ENCODE measurements around the gene MDP1.
"Not testable (repeated sequence)": the region's sequence is repeated elsewhere in the genome, so short reads cannot be mapped to it uniquely, and the experiment has no call there.

MDP1 gene

DNA sequence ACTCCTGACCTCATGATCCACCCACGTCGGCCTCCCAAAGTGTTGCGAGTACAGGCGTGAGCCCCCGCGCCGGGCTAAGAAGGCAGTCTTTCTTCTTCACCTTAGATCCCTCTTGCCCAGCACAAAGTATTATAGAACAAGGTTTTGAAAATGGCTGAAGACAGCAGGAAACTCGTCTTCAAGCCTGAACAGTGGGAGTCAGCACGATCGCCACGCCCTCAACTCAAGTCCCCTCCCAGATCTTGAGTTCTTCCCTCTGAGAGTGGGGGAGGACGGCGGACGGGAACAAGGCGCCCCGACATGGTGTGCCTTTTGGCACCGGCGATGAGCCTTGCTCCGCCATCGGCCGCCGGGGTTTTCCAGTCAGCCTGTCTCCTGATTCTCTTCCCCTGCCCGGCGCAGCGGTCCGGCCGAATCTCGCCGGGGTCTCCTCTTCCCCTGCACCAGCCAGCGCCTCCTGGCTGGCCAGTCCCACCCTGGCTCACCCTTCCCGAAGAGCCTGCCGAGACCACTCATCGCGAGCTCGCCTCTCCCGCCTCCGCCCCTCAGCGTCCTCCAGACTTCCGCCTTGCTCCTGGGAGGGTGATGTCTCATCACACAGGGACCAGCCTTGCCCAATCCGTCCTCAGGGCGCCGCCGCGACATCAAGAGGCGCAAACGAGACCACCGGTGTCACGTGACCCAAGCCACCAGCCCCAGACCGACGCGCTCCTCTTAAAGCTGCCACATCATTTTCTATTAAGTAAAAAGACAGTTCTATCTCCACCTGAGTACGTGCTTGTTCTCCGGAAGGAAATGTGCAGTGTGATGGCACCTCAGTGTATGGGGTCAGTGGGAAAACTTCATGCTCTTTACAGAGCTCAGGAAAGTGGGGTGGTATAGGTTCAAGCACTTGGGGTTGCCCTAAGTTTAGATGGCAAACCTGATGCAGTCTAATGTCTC is 2.7 kb downstream of the MDP1 start, which contains the start of gene CHMP4A:
TSS of gene CHMP4A (minus strand) at position 565 of the 942 bp plus-strand sequence. CDS start at position 516, 49 bp downstream.
- TF ChIP-seq, protein P1, sequence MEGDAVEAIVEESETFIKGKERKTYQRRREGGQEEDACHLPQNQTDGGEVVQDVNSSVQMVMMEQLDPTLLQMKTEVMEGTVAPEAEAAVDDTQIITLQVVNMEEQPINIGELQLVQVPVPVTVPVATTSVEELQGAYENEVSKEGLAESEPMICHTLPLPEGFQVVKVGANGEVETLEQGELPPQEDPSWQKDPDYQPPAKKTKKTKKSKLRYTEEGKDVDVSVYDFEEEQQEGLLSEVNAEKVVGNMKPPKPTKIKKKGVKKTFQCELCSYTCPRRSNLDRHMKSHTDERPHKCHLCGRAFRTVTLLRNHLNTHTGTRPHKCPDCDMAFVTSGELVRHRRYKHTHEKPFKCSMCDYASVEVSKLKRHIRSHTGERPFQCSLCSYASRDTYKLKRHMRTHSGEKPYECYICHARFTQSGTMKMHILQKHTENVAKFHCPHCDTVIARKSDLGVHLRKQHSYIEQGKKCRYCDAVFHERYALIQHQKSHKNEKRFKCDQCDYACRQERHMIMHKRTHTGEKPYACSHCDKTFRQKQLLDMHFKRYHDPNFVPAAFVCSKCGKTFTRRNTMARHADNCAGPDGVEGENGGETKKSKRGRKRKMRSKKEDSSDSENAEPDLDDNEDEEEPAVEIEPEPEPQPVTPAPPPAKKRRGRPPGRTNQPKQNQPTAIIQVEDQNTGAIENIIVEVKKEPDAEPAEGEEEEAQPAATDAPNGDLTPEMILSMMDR (IDR thresholded peaks at IDR 0.05; ENCODE audit: insufficient read depth, low read depth, low read length, missing control alignments), result peak; percentile 18
- peak within 1 kb of the TSS; percentile 88 for H3K4me3 ChIP-seq (ENCODE audit: low read length)
- DNase-seq (ENCODE audit: low read depth), result peak; percentile 98

DNA sequence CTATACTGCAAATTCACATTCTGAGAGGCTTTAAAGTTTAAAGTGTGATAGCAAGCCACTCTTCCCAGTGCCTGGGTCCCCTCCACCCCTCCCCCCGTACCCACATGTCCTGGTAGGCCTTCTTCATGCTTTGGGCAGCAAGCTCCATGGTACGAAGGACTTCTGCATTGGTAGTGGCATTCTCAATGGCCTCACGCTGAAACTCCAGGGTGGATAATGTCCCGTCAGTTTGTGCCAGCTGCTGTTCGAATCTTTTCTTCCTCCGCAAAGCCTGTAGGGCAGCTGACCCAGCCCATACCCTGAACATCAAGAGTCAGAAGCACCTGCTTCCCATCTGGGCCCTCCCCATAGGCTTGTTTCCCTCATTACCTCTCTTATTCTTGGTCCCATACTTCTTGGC is 4.6 kb downstream of the MDP1 start:
- H3K4me3 ChIP-seq (ENCODE audit: low read length), result no peak overlapping the region
- no peak for DNase-seq (ENCODE audit: low read depth)
- TF ChIP-seq, protein P1 (IDR thresholded peaks at IDR 0.05; ENCODE audit: insufficient read depth, low read depth, low read length, missing control alignments), result no peak

DNA sequence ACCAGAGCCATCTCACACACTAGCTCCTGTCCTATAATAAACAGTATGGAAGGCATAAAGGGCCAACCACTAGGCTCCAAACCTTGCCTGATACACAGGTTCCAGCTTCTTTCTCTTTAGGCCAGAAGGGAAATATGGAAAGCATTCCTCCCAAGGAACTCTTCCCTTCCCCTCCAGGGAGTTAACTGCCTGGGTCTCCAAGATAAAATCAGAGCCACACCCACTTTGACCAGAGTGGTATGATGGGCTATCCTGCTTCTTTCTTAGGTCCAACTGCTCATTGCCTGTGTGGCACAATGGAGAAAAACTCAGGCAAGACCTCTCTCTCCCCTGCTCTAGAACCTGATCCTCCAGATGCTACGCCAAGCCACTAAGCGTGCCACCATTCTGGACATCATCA is 8.2 kb downstream of the MDP1 start:
- no peak for DNase-seq (ENCODE audit: low read depth)
- TF ChIP-seq, protein P1 (IDR thresholded peaks at IDR 0.05; ENCODE audit: insufficient read depth, low read depth, low read length, missing control alignments), result no peak
- no peak overlapping the region for H3K4me3 ChIP-seq (ENCODE audit: low read length)

DNA sequence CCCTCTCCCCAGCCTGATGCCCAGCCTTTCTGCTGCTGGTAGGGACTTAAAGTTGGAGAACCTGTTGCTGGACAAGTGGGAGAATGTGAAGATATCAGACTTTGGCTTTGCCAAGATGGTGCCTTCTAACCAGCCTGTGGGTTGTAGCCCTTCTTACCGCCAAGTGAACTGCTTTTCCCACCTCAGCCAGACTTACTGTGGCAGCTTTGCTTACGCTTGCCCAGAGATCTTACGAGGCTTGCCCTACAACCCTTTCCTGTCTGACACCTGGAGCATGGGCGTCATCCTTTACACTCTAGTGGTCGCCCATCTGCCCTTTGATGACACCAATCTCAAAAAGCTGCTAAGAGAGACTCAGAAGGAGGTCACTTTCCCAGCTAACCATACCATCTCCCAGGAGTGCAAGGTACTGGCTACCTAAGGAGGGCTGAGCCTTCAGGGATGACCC is 8.7 kb downstream of the MDP1 start:
- no peak for DNase-seq (ENCODE audit: low read depth)
- TF ChIP-seq, protein P1 (IDR thresholded peaks at IDR 0.05; ENCODE audit: insufficient read depth, low read depth, low read length, missing control alignments), result no peak
- H3K4me3 ChIP-seq (ENCODE audit: low read length), result no peak overlapping the region

DNA sequence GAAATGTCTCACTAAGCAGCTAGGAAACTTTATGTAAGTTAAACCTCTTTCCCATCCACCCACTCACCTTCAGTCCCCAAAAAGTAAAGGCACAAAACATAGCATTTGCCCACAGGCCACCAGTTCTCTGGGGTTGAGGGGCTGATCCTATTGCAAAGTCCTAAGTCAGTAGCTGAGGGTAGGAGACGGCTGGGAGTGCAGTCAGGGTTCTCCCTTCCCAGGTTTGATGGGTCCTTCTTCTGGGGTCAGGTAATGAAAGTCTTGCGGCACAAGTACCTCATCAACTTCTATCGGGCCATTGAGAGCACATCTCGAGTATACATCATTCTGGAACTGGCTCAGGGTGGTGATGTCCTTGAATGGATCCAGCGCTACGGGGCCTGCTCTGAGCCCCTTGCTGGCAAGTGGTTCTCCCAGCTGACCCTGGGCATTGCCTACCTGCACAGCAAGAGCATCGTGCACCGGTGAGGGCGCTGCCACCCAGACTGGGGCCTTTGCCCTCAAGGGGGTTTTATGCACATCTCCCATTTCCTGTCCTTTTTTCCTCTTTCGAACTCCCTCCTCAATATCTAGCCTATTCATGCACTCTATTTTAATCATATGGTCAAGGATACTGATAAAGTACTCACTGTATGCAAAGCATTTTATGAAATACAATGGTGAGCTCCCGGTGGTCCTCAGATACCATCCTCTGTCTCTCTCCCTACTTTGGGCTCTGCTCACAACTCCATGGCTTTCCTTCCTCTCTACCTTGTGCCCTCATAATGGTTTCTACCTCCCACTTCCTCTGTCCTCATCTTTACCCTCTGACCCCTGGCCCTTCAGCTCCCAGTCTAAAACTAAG is 9.4 kb downstream of the MDP1 start:
- no peak overlapping the region for H3K4me3 ChIP-seq (ENCODE audit: low read length)
- TF ChIP-seq, protein P1 (IDR thresholded peaks at IDR 0.05; ENCODE audit: insufficient read depth, low read depth, low read length, missing control alignments), result no peak
- no peak for DNase-seq (ENCODE audit: low read depth)

DNA sequence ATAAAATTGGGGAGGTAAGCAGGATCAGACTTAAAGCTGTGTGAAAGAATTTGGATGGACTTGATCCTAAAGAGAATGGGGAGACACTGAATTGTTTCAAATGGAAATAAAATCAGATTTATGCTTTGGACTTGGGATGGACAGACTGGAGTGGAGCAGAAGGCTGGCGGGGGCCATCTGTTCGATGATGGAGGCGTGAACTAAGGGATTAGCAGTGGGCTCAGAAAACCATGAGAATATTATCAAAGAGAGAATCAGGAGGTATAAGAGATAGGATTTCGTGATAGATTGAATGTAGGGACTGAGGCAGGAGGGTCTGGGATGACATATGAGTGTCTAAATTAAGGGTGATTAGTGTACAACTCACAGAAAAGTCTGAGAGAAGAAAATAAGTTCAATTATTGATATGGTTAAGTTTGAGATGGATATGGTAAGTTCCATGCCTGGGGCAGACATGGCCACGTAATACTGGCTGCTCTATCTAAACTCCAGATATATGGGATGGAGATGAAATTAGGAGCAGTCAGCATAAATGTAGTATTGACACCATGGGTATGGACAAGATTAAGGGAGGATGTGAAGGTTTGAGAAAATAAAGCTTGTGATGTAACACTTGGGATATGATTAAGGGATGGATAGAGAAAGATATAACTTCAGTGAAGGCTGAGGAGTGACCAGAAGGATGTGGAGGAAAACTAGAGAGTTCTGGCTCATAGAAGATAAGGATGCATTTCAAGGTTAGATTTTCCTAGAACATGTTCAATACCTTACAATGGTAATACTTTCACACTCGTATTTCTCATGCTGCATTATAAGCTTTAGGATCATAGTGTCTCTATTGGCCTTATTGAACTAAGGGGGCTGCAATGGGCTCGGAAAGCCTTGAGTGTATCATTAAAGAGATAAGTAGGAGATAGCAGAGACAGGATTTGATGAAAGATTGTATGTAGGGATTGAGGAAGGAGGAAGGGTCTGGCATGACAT is 11.4 kb downstream of the MDP1 start:
- TF ChIP-seq, protein P1 (IDR thresholded peaks at IDR 0.05; ENCODE audit: insufficient read depth, low read depth, low read length, missing control alignments), result no peak
- DNase-seq (ENCODE audit: low read depth), result no peak
- H3K4me3 ChIP-seq (ENCODE audit: low read length), result no peak overlapping the region

DNA sequence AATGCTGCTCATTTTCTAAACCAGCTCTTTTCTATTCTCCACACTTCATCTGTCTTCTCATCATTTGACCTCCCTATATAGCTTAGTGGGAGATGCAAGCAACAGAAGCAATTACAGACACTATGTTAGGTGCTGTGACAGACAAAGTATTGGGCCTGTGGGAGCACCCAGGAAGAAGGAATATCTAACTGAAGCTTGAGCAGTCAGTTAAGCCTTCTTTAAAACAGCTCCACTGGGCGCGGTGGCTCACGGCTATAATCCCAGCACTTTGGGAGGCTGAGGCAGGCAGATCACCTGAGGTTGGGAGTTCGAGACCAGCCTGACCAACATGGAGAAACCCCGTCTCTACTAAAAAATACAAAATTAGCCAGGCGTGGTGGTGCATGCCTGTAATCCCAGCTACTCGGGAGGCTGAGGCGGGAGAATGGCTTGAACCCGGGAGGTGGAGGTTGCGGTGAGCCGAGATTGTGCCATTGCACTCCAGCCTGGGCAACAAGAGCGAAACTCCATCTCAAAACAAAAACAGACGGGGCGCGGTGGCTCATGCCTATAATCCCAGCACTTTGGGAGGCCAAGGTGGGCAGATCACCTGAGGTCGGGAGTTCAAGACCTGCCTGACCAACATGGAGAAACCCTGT is 12.5 kb downstream of the MDP1 start:
- not testable (repeated sequence) for H3K4me3 ChIP-seq (ENCODE audit: low read length); DNase-seq (ENCODE audit: low read depth)

DNA sequence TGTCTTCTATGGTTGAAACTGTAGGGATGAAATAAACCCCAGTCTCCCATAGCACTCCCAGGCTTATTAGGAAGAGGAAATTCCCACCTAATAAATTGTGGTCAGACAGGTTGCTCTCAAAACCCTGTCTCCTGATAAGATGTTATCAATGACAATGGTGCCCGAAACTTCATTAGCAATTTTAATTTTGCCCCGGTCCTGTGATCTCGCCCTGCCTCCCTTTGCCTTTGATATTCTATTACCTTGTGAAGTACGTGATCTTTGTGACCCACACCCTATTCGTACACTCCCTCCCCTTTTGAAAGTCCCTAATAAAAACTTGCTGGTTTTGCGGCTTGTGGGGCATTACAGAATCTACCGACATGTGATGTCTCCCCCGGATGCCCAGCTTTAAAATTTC is 13.3 kb downstream of the MDP1 start:
- H3K4me3 ChIP-seq (ENCODE audit: low read length); DNase-seq (ENCODE audit: low read depth): not testable (repeated sequence)

All from epithelial cell of esophagus (primary cell).